Adipocyte (in vitro differentiated cells): ENCODE data around the gene UGGT2.
A peak's percentile ranks its signal among the peaks of the same experiment; 100 is the strongest.
"Not testable (repeated sequence)": the region's sequence is repeated elsewhere in the genome, so short reads cannot be mapped to it uniquely, and the experiment has no call there.

Source experiments
- DNase-seq: peaks from one replicate; pipeline ENCODE4 v3.0.0-alpha.2; 2015; ENCODE audit warnings: low read depth
- H3K27me3 ChIP-seq: replicated peaks from 2 replicates; pipeline ENCODE4 v1.7.0; 2013; ENCODE audit warnings: mild to moderate bottlenecking, low read length, moderate library complexity; ENCODE audit not compliant: control insufficient read depth, insufficient read depth
- H3K36me3 ChIP-seq: 2 replicates; pipeline ENCODE4 v1.7.0; 2013; ENCODE audit warnings: low read length, mild to moderate bottlenecking, moderate library complexity; ENCODE audit not compliant: control insufficient read depth, insufficient read depth, severe bottlenecking
- H3K4me1 ChIP-seq: 2 replicates; pipeline ENCODE4 v1.7.0; 2013; ENCODE audit warnings: mild to moderate bottlenecking, low read length, moderate library complexity; ENCODE audit not compliant: control insufficient read depth, insufficient read depth
- H3K4me3 ChIP-seq: 2 replicates; pipeline ENCODE4 v1.7.0; 2013; ENCODE audit warnings: mild to moderate bottlenecking, low read length, moderate library complexity
- H3K9ac ChIP-seq: 2 replicates; pipeline ENCODE4 v1.7.0; 2013; ENCODE audit warnings: mild to moderate bottlenecking, low read length, moderate library complexity
- H3K9me3 ChIP-seq: 2 replicates; pipeline ENCODE4 v1.7.0; 2013; ENCODE audit warnings: mild to moderate bottlenecking, low read length, moderate library complexity; ENCODE audit not compliant: control insufficient read depth

Gene UGGT2

GRCh38 chr13:95955719-95956118 lies 97.5 kb downstream of the UGGT2 start:
- Histone ChIP-seq H3K36me3 (no peaks in the 10 kb centered on the region), H3K4me3 (no peak overlapping the region), H3K9ac (no peak overlapping the region), H3K4me1 (no peaks in the 10 kb centered on the region), H3K27me3 (no peaks in the 10 kb centered on the region), H3K9me3 (peaks cover 8% of the 10 kb centered on the region)
- DNase-seq, result no peak

GRCh38 chr13:95955255-95955654 lies 97.9 kb downstream of the UGGT2 start:
- Histone ChIP-seq H3K9me3 (peaks cover 3% of the 10 kb centered on the region), H3K36me3 (no peaks in the 10 kb centered on the region), H3K4me3 (no peak overlapping the region), H3K9ac (no peak overlapping the region), H3K4me1 (no peaks in the 10 kb centered on the region), H3K27me3 (no peaks in the 10 kb centered on the region)
- no peak for DNase-seq

- H3K4me3 ChIP-seq, result no peak overlapping the region
Observed at GRCh38 chr13:95954266-95954665, 98.9 kb downstream of the UGGT2 start.

GRCh38 chr13:95950103-95950502 lies 103.1 kb downstream of the UGGT2 start:
- Histone ChIP-seq H3K4me1 (no peaks in the 10 kb centered on the region), H3K4me3 (no peak overlapping the region), H3K9me3 (no peaks in the 10 kb centered on the region), H3K36me3 (peaks cover 20% of the 10 kb centered on the region), H3K27me3 (no peaks in the 10 kb centered on the region), H3K9ac (no peak overlapping the region)
- DNase-seq, result no peak

More at GRCh38 chr13:95954266-95954665, 98.9 kb downstream of the UGGT2 start:
- DNase-seq, result no peak
- no peaks in the 10 kb centered on the region for H3K4me1 ChIP-seq
- H3K36me3 ChIP-seq, result no peaks in the 10 kb centered on the region
- H3K27me3 ChIP-seq, result no peaks in the 10 kb centered on the region
- H3K9me3 ChIP-seq, result no peaks in the 10 kb centered on the region
- no peak overlapping the region for H3K9ac ChIP-seq

DNA sequence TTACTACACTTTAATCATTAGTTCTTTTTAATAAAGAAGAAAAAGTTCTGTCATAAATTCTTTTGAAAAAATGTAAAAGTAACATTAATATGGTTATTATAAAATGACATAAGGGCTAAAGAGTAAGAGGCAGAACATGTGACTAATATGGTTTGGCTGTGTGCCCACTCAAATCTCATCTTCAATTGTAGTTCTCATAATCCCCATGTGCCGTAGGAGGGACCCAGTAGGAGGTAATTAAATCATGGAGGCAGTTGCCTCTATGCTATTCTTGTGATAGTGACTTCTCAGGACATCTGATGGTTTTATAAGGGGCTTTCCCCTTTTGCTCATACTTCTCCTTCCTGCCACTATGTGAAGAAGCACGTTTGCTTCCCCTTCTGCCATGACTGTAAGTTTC lies 104.5 kb downstream of the UGGT2 start:
- Histone ChIP-seq H3K9me3 (no peaks in the 10 kb centered on the region), H3K36me3 (peaks cover 22% of the 10 kb centered on the region), H3K4me3 (no peak overlapping the region), H3K4me1 (no peaks in the 10 kb centered on the region), H3K9ac (no peak overlapping the region), H3K27me3 (no peaks in the 10 kb centered on the region)
- DNase-seq, result no peak

- no peak overlapping the region for H3K4me3 ChIP-seq
- no peaks in the 10 kb centered on the region for H3K27me3 ChIP-seq
- no peaks in the 10 kb centered on the region for H3K4me1 ChIP-seq
- no peaks in the 10 kb centered on the region for H3K9me3 ChIP-seq
- peaks cover 66% of the 10 kb centered on the region for H3K36me3 ChIP-seq
- no peak for DNase-seq
- H3K9ac ChIP-seq, result no peak overlapping the region
Observed at GRCh38 chr13:95937714-95938320, 115.4 kb downstream of the UGGT2 start.

DNA sequence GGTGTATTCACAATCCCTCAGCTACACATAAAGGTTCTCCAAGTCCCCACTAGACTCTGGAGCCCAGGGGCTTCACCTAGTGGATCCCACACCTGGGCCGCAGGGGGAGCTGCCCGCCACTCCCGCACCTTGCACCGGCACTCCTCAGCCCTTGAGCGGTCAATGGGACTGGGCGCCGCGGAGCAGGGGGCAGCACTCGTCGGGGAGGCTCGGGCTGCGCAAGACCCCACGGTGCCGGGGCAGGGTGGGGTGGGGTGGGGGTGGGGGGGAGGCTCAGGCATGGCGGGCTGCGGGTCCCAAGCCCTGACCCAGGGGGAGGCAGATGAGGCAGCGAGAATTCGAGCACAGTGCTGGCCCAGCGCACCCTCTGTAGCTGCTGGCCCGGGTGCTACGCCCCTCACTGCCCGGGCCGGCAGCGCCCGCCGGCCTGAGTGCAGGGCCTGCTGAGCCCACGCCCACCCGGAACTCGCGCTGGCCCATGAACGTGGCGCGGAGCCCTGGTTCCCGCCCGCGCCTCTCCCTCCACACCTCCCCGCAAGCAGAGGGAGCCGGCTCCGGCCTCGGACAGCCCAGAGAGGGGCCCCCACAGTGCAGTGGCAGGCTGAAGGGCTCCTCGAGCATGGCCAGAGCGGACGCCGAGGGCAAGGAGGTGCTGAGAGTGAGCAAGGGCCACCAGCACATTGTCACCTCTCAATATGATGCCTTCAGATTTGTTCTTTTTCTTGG lies 121.7 kb downstream of the UGGT2 start:
- Histone ChIP-seq H3K36me3 (peaks cover 58% of the 10 kb centered on the region), H3K9me3 (no peaks in the 10 kb centered on the region), H3K4me1 (peaks cover 1% of the 10 kb centered on the region)

GRCh38 chr13:95929430-95929829 lies 123.8 kb downstream of the UGGT2 start:
- H3K27me3 ChIP-seq, result no peaks in the 10 kb centered on the region
- DNase-seq, result no peak
- H3K36me3 ChIP-seq, result peaks cover 38% of the 10 kb centered on the region
- H3K9ac ChIP-seq, result no peak overlapping the region
- H3K4me3 ChIP-seq, result no peak overlapping the region
- no peaks in the 10 kb centered on the region for H3K9me3 ChIP-seq
- peaks cover 11% of the 10 kb centered on the region for H3K4me1 ChIP-seq

More for the DNA sequence above, 121.7 kb downstream of the UGGT2 start:
- no peak overlapping the region for H3K4me3 ChIP-seq
- no peak overlapping the region for H3K9ac ChIP-seq
- H3K27me3 ChIP-seq, result no peaks in the 10 kb centered on the region
- no peak for DNase-seq

GRCh38 chr13:95928367-95928906 lies 124.8 kb downstream of the UGGT2 start:
- not testable (repeated sequence) for H3K27me3 ChIP-seq, H3K9me3 ChIP-seq, H3K4me3 ChIP-seq, H3K9ac ChIP-seq, DNase-seq
- Histone ChIP-seq H3K36me3 (peaks cover 30% of the 10 kb centered on the region), H3K4me1 (peaks cover 16% of the 10 kb centered on the region)

- H3K9ac ChIP-seq, result no peak overlapping the region
- H3K27me3 ChIP-seq, result no peaks in the 10 kb centered on the region
- no peaks in the 10 kb centered on the region for H3K9me3 ChIP-seq
- DNase-seq, result peak; percentile 10
- H3K4me3 ChIP-seq, result no peak overlapping the region
- H3K36me3 ChIP-seq, result peaks cover 18% of the 10 kb centered on the region
- peaks cover 16% of the 10 kb centered on the region for H3K4me1 ChIP-seq
Observed at GRCh38 chr13:95926231-95926630, 127.0 kb downstream of the UGGT2 start.

DNA sequence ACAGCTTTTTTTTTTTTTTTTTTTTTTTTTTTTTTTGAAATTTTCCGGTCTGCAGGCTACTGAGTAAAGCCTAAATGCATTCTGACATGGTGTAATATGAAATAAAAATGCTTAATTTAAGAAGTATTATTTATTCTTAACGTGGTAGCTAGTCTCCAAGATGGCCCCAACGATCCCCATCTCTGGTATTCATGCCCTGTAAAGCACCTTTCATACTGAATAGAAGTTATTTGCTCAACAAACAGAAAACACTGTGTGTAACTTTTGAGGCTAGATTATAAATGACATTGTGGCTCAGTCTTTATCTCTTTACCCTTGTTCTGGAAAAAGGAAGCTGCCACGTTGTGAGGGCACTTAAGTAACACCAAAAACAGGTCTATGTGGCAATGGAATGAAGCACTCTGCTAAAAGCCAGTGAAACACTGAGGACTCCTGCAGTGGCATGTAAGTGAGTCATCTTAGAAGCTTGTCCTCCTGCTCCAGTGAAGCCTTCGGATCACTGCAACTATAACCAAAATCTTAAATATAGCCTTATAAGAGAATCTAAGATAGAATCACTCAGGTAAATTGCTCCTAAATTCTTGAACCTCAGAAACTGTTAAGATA lies 128.7 kb downstream of the UGGT2 start:
- H3K9me3 ChIP-seq, result no peaks in the 10 kb centered on the region
- DNase-seq, result peak; percentile 86
- H3K4me3 ChIP-seq, result no peak overlapping the region
- H3K4me1 ChIP-seq, result peaks cover 16% of the 10 kb centered on the region
- H3K9ac ChIP-seq, result no peak overlapping the region
- H3K36me3 ChIP-seq, result peaks cover 4% of the 10 kb centered on the region
- H3K27me3 ChIP-seq, result no peaks in the 10 kb centered on the region
